Spleen (tissue), 7 donors: Measurements from ENCODE around the gene EIF4E.

Experiments used
- CTCF ChIP-seq, 11 experiments: fragments of 200-600 bp in 7 of 11; fragments of 450-650 bp in 4 of 11; sonication (generic) in 4 of 11; IDR thresholded peaks in 8 of 11; conservative IDR thresholded peaks in 3 of 11; 1 replicate in 7 of 11; 2 replicates in 4 of 11; pipeline versions ENCODE4 v1.4.0 to v1.8.0; 2016 to 2021; ENCODE audit warnings: antibody characterized with exemption in 11 of 11, inconsistent platforms in 4 of 11, mild to moderate bottlenecking in 1 of 11
- POLR2AphosphoS5 ChIP-seq, 3 donors: sonication (generic); formaldehyde crosslinking; IDR thresholded peaks; one replicate each; pipeline ENCODE4 v1.5.1; 2017; ENCODE audit warnings: antibody characterized with exemption in 3 of 3
- donor health status: DM: no; HTN: no; CAD: no; lungs with moderate emphysema.
- donor health status: DM: no; HTN: no; CAD: no.
- donor health status: DM: no; HTN: no; CAD: no.

GRCh38 chr4:98887145-98887544, 41.8 kb downstream of the EIF4E start:
- no peak for TF ChIP-seq CTCF (IDR thresholded peaks at IDR 0.05 in 8 of 11, conservative IDR thresholded peaks at IDR 0.05 in 3 of 11)
- TF ChIP-seq POLR2AphosphoS5 (IDR thresholded peaks at IDR 0.05), result no peak
